Measurements from ENCODE around the gene DDX27. TPM values are rescaled to one million over a fixed set of nuclear protein-coding genes. Genes with fewer than 3 reads are reported as not detected.

DDX27 gene
- total RNA-seq, 1 donor from 2014 or later = 27.8 TPM

GRCh38 chr20:49248879-49249665, 29.9 kb downstream of the DDX27 start:
- Histone ChIP-seq H3K4me1 (peaks cover 35% of the 10 kb centered on the region), H3K27me3 (ENCODE audit: low read depth) (no peaks in the 10 kb centered on the region), H3K36me3 (peaks cover 100% of the 10 kb centered on the region), H3K4me3 (no peak overlapping the region), H3K27ac (peak overlapping the region; percentile 31), H3K9me3 (no peaks in the 10 kb centered on the region)
- TF ChIP-seq CTCF (IDR thresholded peaks at IDR 0.05) = no peak
- no peak for ATAC-seq
- DNase-seq = no peak
- intact Hi-C loops (cut with DNase I) = no loop called here

- intact Hi-C loops (cut with DNase I) = no loop called here
- H3K4me1 ChIP-seq = peaks cover 15% of the 10 kb centered on the region
- no peak overlapping the region for H3K4me3 ChIP-seq
- H3K36me3 ChIP-seq = peaks cover 100% of the 10 kb centered on the region
- no peak for ATAC-seq
- no peak for TF ChIP-seq CTCF (IDR thresholded peaks at IDR 0.05)
- DNase-seq = no peak
- no peaks in the 10 kb centered on the region for H3K9me3 ChIP-seq
- H3K27ac ChIP-seq = no peak overlapping the region
- no peaks in the 10 kb centered on the region for H3K27me3 ChIP-seq (ENCODE audit: low read depth)
These were observed 33.5 kb downstream of the DDX27 start for GRCh38 chr20:49252556-49253350.

- no peak for ATAC-seq
- Histone ChIP-seq H3K9me3 (no peaks in the 10 kb centered on the region), H3K4me1 (no peaks in the 10 kb centered on the region), H3K36me3 (peaks cover 100% of the 10 kb centered on the region), H3K27me3 (ENCODE audit: low read depth) (no peaks in the 10 kb centered on the region), H3K4me3 (no peak overlapping the region), H3K27ac (no peak overlapping the region)
- intact Hi-C loops (cut with DNase I) = no loop called here
- DNase-seq = no peak
- no peak for TF ChIP-seq CTCF (IDR thresholded peaks at IDR 0.05)
These were observed 37.0 kb downstream of the DDX27 start for GRCh38 chr20:49256261-49256660.

- H3K36me3 ChIP-seq = peaks cover 100% of the 10 kb centered on the region
- no peaks in the 10 kb centered on the region for H3K27me3 ChIP-seq (ENCODE audit: low read depth)
- H3K4me1 ChIP-seq = no peaks in the 10 kb centered on the region
- no peak for DNase-seq
- intact Hi-C loops (cut with DNase I) = no loop called here
- no peak overlapping the region for H3K4me3 ChIP-seq
- no peak for ATAC-seq
- no peaks in the 10 kb centered on the region for H3K9me3 ChIP-seq
- no peak for TF ChIP-seq CTCF (IDR thresholded peaks at IDR 0.05)
- no peak overlapping the region for H3K27ac ChIP-seq
These were observed 40.1 kb downstream of the DDX27 start for GRCh38 chr20:49259284-49259683.

- no peak overlapping the region for H3K27ac ChIP-seq
- H3K4me3 ChIP-seq = no peak overlapping the region
- no peak for ATAC-seq
- no peak for DNase-seq
- H3K9me3 ChIP-seq = no peaks in the 10 kb centered on the region
- no peaks in the 10 kb centered on the region for H3K27me3 ChIP-seq (ENCODE audit: low read depth)
- H3K4me1 ChIP-seq = no peaks in the 10 kb centered on the region
- intact Hi-C loops (cut with DNase I) = no loop called here
- H3K36me3 ChIP-seq = peaks cover 100% of the 10 kb centered on the region
- no peak for TF ChIP-seq CTCF (IDR thresholded peaks at IDR 0.05)
These were observed 40.6 kb downstream of the DDX27 start for GRCh38 chr20:49259799-49260198.

Data from lower lobe of right lung (tissue), 2 donors.